Pancreas (tissue), 10 donors: ENCODE measurements around the gene PDE2A. TPM values are rescaled to one million over a fixed set of nuclear protein-coding genes. Genes with fewer than 3 reads are reported as not detected.

Experiments used
- ATAC-seq, 4 donors: fragments of 200-7000 bp; cut with Tn5 transposase; one replicate each; pipeline versions ENCODE4 v1.8.0 to v1.9.1; 2020; ENCODE audit warnings: mild to moderate bottlenecking in 4 of 4, moderate library complexity in 4 of 4
- DNase-seq, 6 donors: peaks; one replicate each; pipeline ENCODE4 v3.0.0-alpha.2; 2020
- FAIRE-seq: peaks from 2 replicates; lab custom pipeline; 2012; peaks lifted over from hg19 to GRCh38; lab: Jason Lieb, UNC
- H3K27ac ChIP-seq, 4 donors: fragments of 200-600 bp; sonication (generic); 1 replicate in 3 of 4; 2 replicates in 1 of 4; pipeline versions ENCODE4 v1.5.0 to v1.8.0; 2020
- H3K27me3 ChIP-seq, 4 donors: fragments of 200-600 bp; one replicate each; pipeline ENCODE4 v1.8.0; 2021
- H3K36me3 ChIP-seq, 3 donors: fragments of 200-600 bp; sonication (generic) in 1 of 3; one replicate each; pipeline versions ENCODE4 v1.5.0 to v1.8.0; 2020 to 2021
- H3K4me1 ChIP-seq, 3 donors: fragments of 200-600 bp; one replicate each; pipeline ENCODE4 v1.8.0; 2021
- H3K4me3 ChIP-seq, 4 donors: fragments of 200-600 bp; sonication (generic) in 2 of 4; one replicate each; pipeline versions ENCODE4 v1.5.0 to v1.8.0; 2020 to 2021
- H3K9me3 ChIP-seq, 4 donors: fragments of 200-600 bp; one replicate each; pipeline ENCODE4 v1.8.0; 2021
- WGBS, 2 donors: extraction: QIAGEN DNeasy Blood & Tissue Kit; methylation state at CpG; one replicate each; pipeline ENCODE4 v1.1.7; 2013; 5-methylcytosine and 5-hydroxymethylcytosine counted together
- intact Hi-C, 3 donors: fragments of 100-400 bp; cut with DNase I; formaldehyde crosslinking; loops; one replicate each; pipeline versions ENCODE4 v1.11.1 to v1.14.2; 2022
- polyA plus RNA-seq, 2 donors: library from polyadenylated mRNA; stranded (reverse); fragments of 200-250 nt; gene quantifications; one replicate each; pipeline ENCODE4 v1.2.3, GENCODE V29; 2013
- total RNA-seq, 6 donors: library from RNA; stranded (reverse); fragmentation: NEBNext Ultra II Directional in 4 of 6; extraction: Animal tissue kit (Norgen Biotek cat#: 25700) in 4 of 6; gene quantifications; one replicate each; pipeline versions ENCODE4 v1.2.1 to v1.2.4, GENCODE V29; 2021 to 2023
- TF ChIP-seq, protein P1 (sequence below), 4 donors: fragments of 200-600 bp; sonication (generic) in 3 of 4; IDR thresholded peaks; one replicate each; pipeline versions ENCODE4 v1.5.0 to v1.8.0; 2021; ENCODE audit warnings: antibody characterized with exemption in 4 of 4
- donor health status: healthy with polysubstance abuse.
- donor health status: DM: no; HTN: no; CAD: no; lungs with moderate emphysema.
- donor health status: DM: no; HTN: no; CAD: no.
- donor health status: control.
- donor health status: control.
- donor health status: Bipolar disorder and iron deficiency.
- donor health status: DM: yes; HTN: yes; CAD: no.
- donor health status: DM: no; HTN: no; CAD: no.
- donor health status: DM: no; HTN: no; CAD: no.
- donor health status: DM: yes; HTN: yes; CAD: no.

The PDE2A gene
- total and polyA plus RNA-seq, 8 donors = 2.1 to 16.3 (median 4.1) TPM

DNA sequence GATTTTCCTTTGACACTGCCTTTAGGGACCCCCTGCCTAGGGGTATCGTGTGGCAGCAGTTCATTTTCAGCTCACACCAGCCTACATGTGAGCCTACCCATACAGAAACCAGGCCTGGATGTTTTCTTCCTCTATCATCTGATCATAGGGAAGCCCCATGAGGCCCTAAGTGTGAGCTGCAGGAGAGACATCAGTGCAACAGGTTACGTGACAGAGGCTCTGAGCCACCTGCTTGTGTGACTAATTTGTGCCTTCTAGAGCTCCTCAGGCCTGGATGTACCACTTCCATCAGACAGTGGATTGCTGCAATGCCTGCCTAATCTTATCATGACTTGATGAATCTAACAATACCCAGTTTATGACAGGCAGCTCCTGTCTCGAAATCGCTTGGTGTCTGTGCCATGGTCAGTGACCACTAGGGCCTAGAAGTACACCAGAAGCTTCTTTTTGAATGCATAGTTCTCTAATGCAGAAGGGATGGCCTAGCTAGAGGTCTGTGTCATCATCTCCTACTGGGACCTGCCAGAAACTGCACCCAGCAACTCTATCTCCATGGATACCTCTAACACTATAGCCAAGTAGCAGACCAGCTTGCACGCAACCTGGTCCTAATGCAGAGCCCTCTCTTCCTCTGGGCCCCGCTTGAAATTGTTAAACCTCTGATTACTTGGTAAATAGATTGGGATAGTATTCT lies 130.2 kb downstream of the PDE2A start:
- no peaks in the 10 kb centered on the region for H3K36me3 ChIP-seq
- no peak overlapping the region for H3K27ac ChIP-seq
- H3K4me3 ChIP-seq = no peak overlapping the region
- WGBS, 2 donors = 83 to 86% methylated on average over 6 of the region's 6 CpGs
- H3K27me3 ChIP-seq = no peaks in the 10 kb centered on the region
- ATAC-seq (no peak), FAIRE-seq (no peak), DNase-seq (no peak)
- TF ChIP-seq, protein P1, sequence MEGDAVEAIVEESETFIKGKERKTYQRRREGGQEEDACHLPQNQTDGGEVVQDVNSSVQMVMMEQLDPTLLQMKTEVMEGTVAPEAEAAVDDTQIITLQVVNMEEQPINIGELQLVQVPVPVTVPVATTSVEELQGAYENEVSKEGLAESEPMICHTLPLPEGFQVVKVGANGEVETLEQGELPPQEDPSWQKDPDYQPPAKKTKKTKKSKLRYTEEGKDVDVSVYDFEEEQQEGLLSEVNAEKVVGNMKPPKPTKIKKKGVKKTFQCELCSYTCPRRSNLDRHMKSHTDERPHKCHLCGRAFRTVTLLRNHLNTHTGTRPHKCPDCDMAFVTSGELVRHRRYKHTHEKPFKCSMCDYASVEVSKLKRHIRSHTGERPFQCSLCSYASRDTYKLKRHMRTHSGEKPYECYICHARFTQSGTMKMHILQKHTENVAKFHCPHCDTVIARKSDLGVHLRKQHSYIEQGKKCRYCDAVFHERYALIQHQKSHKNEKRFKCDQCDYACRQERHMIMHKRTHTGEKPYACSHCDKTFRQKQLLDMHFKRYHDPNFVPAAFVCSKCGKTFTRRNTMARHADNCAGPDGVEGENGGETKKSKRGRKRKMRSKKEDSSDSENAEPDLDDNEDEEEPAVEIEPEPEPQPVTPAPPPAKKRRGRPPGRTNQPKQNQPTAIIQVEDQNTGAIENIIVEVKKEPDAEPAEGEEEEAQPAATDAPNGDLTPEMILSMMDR (IDR thresholded peaks at IDR 0.05) = no peak
- intact Hi-C loops = no loop called here
- H3K9me3 ChIP-seq = no peaks in the 10 kb centered on the region
- H3K4me1 ChIP-seq = peaks cover 0 to 9% (median 7%) of the 10 kb centered on the region in 3 donors

DNA sequence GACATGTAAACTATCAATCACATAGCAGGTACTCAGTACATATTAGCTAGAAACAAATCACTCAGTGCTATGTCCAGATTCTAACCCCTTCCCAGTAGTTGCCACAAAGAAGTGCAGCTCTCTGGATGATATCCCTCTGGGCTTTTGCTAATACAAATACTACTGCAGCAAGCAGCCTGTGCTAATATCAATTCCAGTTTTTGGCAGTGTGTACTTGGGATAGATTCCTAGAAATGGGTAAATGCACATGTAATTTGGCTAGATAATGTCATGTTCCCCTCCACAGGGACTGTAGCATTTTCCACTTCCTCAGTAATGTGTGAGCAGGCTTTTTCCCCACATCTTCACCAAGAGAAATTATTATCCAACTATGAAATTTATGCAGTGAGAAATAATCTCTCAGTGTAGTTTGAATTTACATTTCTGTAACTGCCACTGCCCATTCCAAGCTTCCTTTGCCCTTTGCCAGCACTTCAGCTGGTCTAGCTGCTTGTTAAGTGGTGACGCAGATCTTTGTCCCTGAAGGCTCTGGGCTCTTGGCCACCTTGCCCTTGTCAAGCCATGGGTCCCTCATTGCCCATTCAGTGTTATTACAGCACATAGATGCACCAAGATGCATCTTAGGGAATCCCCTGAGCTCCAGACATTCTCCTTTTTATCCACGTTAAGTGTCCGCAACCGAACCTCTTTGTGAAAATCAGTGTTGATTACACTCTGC lies 132.8 kb downstream of the PDE2A start:
- H3K36me3 ChIP-seq = no peaks in the 10 kb centered on the region
- no peak overlapping the region for H3K4me3 ChIP-seq
- FAIRE-seq (no peak), ATAC-seq (peak; percentile 85 to 96 (median 90)), DNase-seq (peak in 3 of 6 donors; percentile 51 to 67 (median 54))
- TF ChIP-seq, protein P1 (IDR thresholded peaks at IDR 0.05) = no peak
- H3K27me3 ChIP-seq = no peaks in the 10 kb centered on the region
- H3K27ac ChIP-seq = no peak overlapping the region
- 71 to 72% methylated on average over 4 of the region's 4 CpGs for WGBS, 2 donors
- intact Hi-C loops = no loop called here
- H3K9me3 ChIP-seq = no peaks in the 10 kb centered on the region
- H3K4me1 ChIP-seq = peaks cover 0 to 9% (median 7%) of the 10 kb centered on the region in 3 donors

DNA sequence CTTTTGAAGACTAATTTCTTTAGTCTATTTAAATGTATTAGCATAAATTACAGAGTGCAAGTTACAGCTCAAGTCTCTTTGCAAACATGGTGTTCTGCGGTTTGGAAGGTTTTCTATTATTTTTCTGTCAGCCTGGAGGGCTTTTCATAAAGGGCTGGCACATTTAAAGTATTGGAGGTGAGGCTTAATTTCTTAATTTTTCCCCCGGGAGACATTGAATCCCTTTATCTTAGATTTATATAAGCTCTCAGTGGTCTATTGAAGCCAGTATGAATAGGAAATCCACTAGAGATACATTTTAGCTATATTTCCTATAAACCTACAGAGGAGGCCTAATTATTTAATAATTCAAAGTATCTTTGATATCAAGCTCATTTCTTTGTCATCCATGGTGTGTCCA lies 137.2 kb downstream of the PDE2A start:
- 80 to 82% methylated on average over 2 of the region's 2 CpGs for WGBS, 2 donors
- no peak overlapping the region for H3K27ac ChIP-seq
- H3K27me3 ChIP-seq = no peaks in the 10 kb centered on the region
- TF ChIP-seq, protein P1 (IDR thresholded peaks at IDR 0.05) = no peak
- H3K4me1 ChIP-seq = peaks cover 0 to 18% (median 7%) of the 10 kb centered on the region in 3 donors
- intact Hi-C loops = no loop called here
- no peak for ATAC-seq
- no peak overlapping the region for H3K4me3 ChIP-seq
- no peaks in the 10 kb centered on the region for H3K9me3 ChIP-seq
- no peak for DNase-seq
- no peaks in the 10 kb centered on the region for H3K36me3 ChIP-seq
- FAIRE-seq = no peak

DNA sequence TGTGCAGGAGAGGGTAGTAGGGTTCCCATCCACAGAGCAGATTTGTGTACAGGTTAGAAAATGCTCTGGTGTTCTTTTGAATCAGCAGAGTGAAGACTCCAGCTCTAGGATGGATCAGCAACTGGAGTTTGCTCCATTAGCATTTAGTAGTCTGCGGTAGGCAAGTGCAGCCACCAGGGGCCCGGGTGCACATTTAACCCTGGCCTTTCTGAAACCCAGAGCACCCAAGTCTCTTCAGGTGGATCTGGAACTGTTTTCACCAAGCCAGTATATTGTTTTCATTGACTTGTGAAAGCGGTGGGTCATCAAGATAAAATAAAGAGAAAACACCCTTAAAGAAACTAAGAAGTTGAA lies 139.1 kb downstream of the PDE2A start:
- Histone ChIP-seq H3K27ac (no peak overlapping the region), H3K4me3 (no peak overlapping the region), H3K9me3 (no peaks in the 10 kb centered on the region), H3K4me1 (peaks cover 0 to 9% (median 0%) of the 10 kb centered on the region in 3 donors), H3K36me3 (no peaks in the 10 kb centered on the region), H3K27me3 (no peaks in the 10 kb centered on the region)
- DNase-seq (no peak), ATAC-seq (peak in 3 of 4 donors; percentile 26 to 54 (median 47)), FAIRE-seq (no peak)
- TF ChIP-seq, protein P1 (IDR thresholded peaks at IDR 0.05) = no peak
- WGBS, 2 donors = 45 to 49% methylated on average over 3 of the region's 3 CpGs
- intact Hi-C loops = no loop called here
